OCI-LY3 (cell line): Measurements from ENCODE around the gene CYBB.

ENCODE experiments used
- H2AFZ ChIP-seq: fragments of 200-600, 300-600 bp; shearing (Covaris generic); 2 replicates; pipeline ENCODE4 v1.6.0; 2014; ENCODE audit warnings: antibody characterized with exemption, low read depth, low read length
- H3K27ac ChIP-seq: fragments of 200-600, 300-600 bp; sonication (generic); 2 replicates; pipeline ENCODE4 v1.5.1; 2014; ENCODE audit warnings: mild to moderate bottlenecking, low read length, moderate library complexity, mixed read lengths
- H3K27me3 ChIP-seq: fragments of 200-600, 300-600 bp; sonication (generic); 2 replicates; pipeline ENCODE4 v1.6.1; 2014; ENCODE audit warnings: low read depth, low read length, mixed read lengths
- H3K36me3 ChIP-seq: fragments of 200-600, 300-600 bp; sonication (generic); replicated peaks from 2 replicates; pipeline ENCODE3; 2014; ENCODE audit warnings: low read depth, low read length, mixed read lengths
- H3K4me1 ChIP-seq: fragments of 300-600, 200-600 bp; sonication (generic); 2 replicates; pipeline ENCODE4 v1.6.1; 2014; ENCODE audit warnings: low read length, mixed read lengths
- H3K4me2 ChIP-seq: fragments of 200-600, 300-600 bp; sonication (generic); 2 replicates; pipeline ENCODE4 v1.6.1; 2014; ENCODE audit warnings: low read length, mixed read lengths
- H3K4me3 ChIP-seq: fragments of 300-600, 200-600 bp; sonication (generic); 2 replicates; pipeline ENCODE4 v1.5.1; 2014; ENCODE audit warnings: antibody characterized with exemption, mild to moderate bottlenecking, low read length, moderate library complexity
- H3K79me2 ChIP-seq: fragments of 300-600, 200-600 bp; shearing (Covaris generic); 2 replicates; pipeline ENCODE4 v1.6.1; 2014; ENCODE audit warnings: mild to moderate bottlenecking, low read length, mixed read lengths
- H3K9ac ChIP-seq: fragments of 300-600, 200-600 bp; shearing (Covaris generic); 2 replicates; pipeline ENCODE4 v1.6.0; 2014; ENCODE audit warnings: mild to moderate bottlenecking, low read length, moderate library complexity
- H3K9me3 ChIP-seq: fragments of 200-600, 300-600 bp; shearing (Covaris generic); 2 replicates; pipeline ENCODE4 v1.6.1; 2014; ENCODE audit warnings: low read length, mixed read lengths; ENCODE audit not compliant: insufficient read depth
- H4K20me1 ChIP-seq: fragments of 200-600, 300-600 bp; sonication (generic); 2 replicates; pipeline ENCODE4 v1.6.1; 2016; ENCODE audit warnings: low read length, mixed read lengths; ENCODE audit not compliant: insufficient read depth
- CTCF ChIP-seq: fragments of 200-600, 300-600 bp; sonication (generic); IDR thresholded peaks from 2 replicates; pipeline ENCODE4 v1.5.1; 2014; ENCODE audit warnings: antibody characterized with exemption, low read length, low read depth
- EZH2phosphoT487 ChIP-seq: fragments of 200-600 bp; shearing (Covaris generic); IDR thresholded peaks from 2 replicates; pipeline ENCODE4 v1.6.1; 2018; ENCODE audit warnings: antibody characterized with exemption, mixed run types, low read depth

Gene CYBB

GRCh38 chrX:37812110-37812509 is 32.3 kb downstream of the CYBB start:
- peak overlapping the region; percentile 51; the same call in 1 of the 2 replicates for H3K4me2 ChIP-seq
- H2AFZ ChIP-seq = no peak overlapping the region
- peak overlapping the region; percentile 98 for H3K27ac ChIP-seq
- H3K9ac ChIP-seq = peak overlapping the region; percentile 12; the same call in 1 of the 2 replicates
- peaks cover 2% of the 10 kb centered on the region; the same call in 1 of the 2 replicates for H4K20me1 ChIP-seq
- H3K4me3 ChIP-seq = no peak overlapping the region
- peaks cover 23% of the 10 kb centered on the region for H3K79me2 ChIP-seq
- TF ChIP-seq EZH2phosphoT487 (no peak), CTCF (no peak)
- H3K27me3 ChIP-seq = no peaks in the 10 kb centered on the region
- H3K4me1 ChIP-seq = peaks cover 95% of the 10 kb centered on the region
- H3K36me3 ChIP-seq = peaks cover 35% of the 10 kb centered on the region
- no peaks in the 10 kb centered on the region for H3K9me3 ChIP-seq

DNA sequence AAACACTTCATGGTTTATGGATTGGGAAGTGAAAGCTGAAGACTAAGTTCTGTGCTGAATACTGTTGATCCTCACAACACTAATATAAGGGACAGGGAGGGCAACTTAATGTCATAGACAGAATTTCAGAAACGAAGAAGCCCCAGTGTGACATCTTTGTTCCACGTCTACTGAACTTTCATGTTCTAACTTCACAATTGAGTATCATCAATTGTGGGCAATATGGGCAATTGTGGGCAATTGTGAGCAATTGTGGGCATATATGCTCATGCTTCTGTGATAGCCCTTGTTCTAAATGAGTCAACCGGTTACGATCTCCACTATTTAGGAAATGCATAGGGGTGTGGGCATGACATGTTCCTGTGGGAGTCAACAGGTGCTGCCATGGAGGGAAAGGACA is 33.7 kb downstream of the CYBB start:
- H3K4me1 ChIP-seq = peaks cover 97% of the 10 kb centered on the region
- H3K9me3 ChIP-seq = no peaks in the 10 kb centered on the region
- H3K27ac ChIP-seq = peak overlapping the region; percentile 98
- peaks cover 25% of the 10 kb centered on the region for H3K36me3 ChIP-seq
- no peak overlapping the region for H3K4me3 ChIP-seq
- peaks cover 15% of the 10 kb centered on the region for H3K79me2 ChIP-seq
- no peaks in the 10 kb centered on the region for H4K20me1 ChIP-seq
- H3K27me3 ChIP-seq = no peaks in the 10 kb centered on the region
- H3K9ac ChIP-seq = peak overlapping the region; percentile 33; the same call in 1 of the 2 replicates
- TF ChIP-seq CTCF (no peak), EZH2phosphoT487 (no peak)
- peak overlapping the region; percentile 51 for H3K4me2 ChIP-seq
- H2AFZ ChIP-seq = no peak overlapping the region

- Histone ChIP-seq H3K27ac (peak overlapping the region; percentile 98), H3K9ac (peak overlapping the region; percentile 63), H3K4me1 (peaks cover 96% of the 10 kb centered on the region), H4K20me1 (no peaks in the 10 kb centered on the region), H3K9me3 (no peaks in the 10 kb centered on the region), H3K4me2 (peak overlapping the region; percentile 70), H2AFZ (no peak overlapping the region), H3K36me3 (peaks cover 17% of the 10 kb centered on the region), H3K4me3 (no peak overlapping the region), H3K79me2 (peaks cover 6% of the 10 kb centered on the region; the same call in 1 of the 2 replicates), H3K27me3 (no peaks in the 10 kb centered on the region)
- TF ChIP-seq EZH2phosphoT487 = no peak
Observed at GRCh38 chrX:37815366-37815765, 35.5 kb downstream of the CYBB start.

GRCh38 chrX:37816766-37817165 is 36.9 kb downstream of the CYBB start:
- peak overlapping the region; percentile 40 for H3K4me3 ChIP-seq
- no peaks in the 10 kb centered on the region for H3K79me2 ChIP-seq
- H3K27ac ChIP-seq = peak overlapping the region; percentile 98
- peaks cover 3% of the 10 kb centered on the region for H3K36me3 ChIP-seq
- TF ChIP-seq CTCF (no peak), EZH2phosphoT487 (no peak)
- peaks cover 91% of the 10 kb centered on the region for H3K4me1 ChIP-seq
- H3K4me2 ChIP-seq = peak overlapping the region; percentile 70
- no peaks in the 10 kb centered on the region for H3K9me3 ChIP-seq
- no peak overlapping the region for H2AFZ ChIP-seq
- no peaks in the 10 kb centered on the region for H4K20me1 ChIP-seq
- H3K27me3 ChIP-seq = no peaks in the 10 kb centered on the region
- H3K9ac ChIP-seq = peak overlapping the region; percentile 63
